Measurements from ENCODE around the gene ANG. TPM values are rescaled to one million over a fixed set of nuclear protein-coding genes. Genes with fewer than 3 reads are reported as not detected.
"Not testable (repeated sequence)": the region's sequence is repeated elsewhere in the genome, so short reads cannot be mapped to it uniquely, and the experiment has no call there.

The ANG gene
- total RNA-seq, 1 donor from 2014 or later = 4.2 TPM

GRCh38 chr14:20732979-20733635, 44.5 kb downstream of the ANG start:
- Histone ChIP-seq H3K27ac (no peak overlapping the region), H3K4me1 (no peaks in the 10 kb centered on the region), H3K36me3 (no peaks in the 10 kb centered on the region), H3K9me3 (no peaks in the 10 kb centered on the region), H3K4me3 (no peak overlapping the region), H3K27me3 (no peaks in the 10 kb centered on the region)
- TF ChIP-seq, protein P1, sequence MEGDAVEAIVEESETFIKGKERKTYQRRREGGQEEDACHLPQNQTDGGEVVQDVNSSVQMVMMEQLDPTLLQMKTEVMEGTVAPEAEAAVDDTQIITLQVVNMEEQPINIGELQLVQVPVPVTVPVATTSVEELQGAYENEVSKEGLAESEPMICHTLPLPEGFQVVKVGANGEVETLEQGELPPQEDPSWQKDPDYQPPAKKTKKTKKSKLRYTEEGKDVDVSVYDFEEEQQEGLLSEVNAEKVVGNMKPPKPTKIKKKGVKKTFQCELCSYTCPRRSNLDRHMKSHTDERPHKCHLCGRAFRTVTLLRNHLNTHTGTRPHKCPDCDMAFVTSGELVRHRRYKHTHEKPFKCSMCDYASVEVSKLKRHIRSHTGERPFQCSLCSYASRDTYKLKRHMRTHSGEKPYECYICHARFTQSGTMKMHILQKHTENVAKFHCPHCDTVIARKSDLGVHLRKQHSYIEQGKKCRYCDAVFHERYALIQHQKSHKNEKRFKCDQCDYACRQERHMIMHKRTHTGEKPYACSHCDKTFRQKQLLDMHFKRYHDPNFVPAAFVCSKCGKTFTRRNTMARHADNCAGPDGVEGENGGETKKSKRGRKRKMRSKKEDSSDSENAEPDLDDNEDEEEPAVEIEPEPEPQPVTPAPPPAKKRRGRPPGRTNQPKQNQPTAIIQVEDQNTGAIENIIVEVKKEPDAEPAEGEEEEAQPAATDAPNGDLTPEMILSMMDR (IDR thresholded peaks at IDR 0.05) = no peak
- DNase-seq (ENCODE audit: low spot score in 2 of 2) = no peak
- intact Hi-C loops (cut with DNase I) = no loop called here

DNA sequence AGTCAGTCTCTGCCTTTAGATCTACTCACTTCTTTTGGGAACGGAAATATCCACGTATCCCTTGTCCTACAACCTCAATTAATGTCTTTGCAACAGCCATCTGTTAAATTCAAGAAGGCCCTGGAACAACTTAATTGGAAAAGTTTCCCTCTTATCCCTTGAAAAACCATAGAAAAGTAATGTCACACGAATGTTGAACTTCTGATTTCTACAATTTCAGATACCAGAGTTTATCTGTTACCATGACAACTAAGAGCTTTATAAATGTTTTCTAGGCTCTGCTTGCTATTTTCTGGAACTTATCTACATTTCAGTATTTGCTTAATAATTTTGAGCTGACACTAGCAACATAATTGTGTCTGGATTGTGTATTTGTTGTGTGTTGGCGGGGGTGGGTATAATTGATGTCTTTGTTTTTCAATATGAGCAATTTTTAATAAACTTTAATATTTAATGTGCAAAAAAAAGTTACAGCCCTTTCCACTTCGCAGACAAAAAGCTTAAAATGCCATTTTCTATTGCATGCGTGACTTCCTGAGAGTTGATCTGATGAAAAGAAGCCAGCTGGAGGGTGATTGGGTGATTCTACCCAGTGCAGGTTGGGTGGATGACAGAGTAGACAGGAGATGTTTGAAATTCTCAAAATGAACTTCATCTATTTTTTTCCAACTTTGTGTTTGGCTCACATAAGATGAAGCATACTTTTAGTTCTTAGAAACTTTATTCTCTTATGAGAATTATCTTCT, 45.3 kb downstream of the ANG start:
- Histone ChIP-seq H3K9me3 (no peaks in the 10 kb centered on the region), H3K4me3 (no peak overlapping the region), H3K36me3 (no peaks in the 10 kb centered on the region), H3K27me3 (no peaks in the 10 kb centered on the region), H3K27ac (no peak overlapping the region), H3K4me1 (no peaks in the 10 kb centered on the region)
- DNase-seq (ENCODE audit: low spot score in 2 of 2) = no peak
- intact Hi-C loops (cut with DNase I) = no loop called here
- TF ChIP-seq, protein P1 (IDR thresholded peaks at IDR 0.05) = no peak

- H3K27me3 ChIP-seq = no peaks in the 10 kb centered on the region
- intact Hi-C loops (cut with DNase I) = no loop called here
These were observed 45.9 kb downstream of the ANG start for GRCh38 chr14:20734430-20734806.

DNA sequence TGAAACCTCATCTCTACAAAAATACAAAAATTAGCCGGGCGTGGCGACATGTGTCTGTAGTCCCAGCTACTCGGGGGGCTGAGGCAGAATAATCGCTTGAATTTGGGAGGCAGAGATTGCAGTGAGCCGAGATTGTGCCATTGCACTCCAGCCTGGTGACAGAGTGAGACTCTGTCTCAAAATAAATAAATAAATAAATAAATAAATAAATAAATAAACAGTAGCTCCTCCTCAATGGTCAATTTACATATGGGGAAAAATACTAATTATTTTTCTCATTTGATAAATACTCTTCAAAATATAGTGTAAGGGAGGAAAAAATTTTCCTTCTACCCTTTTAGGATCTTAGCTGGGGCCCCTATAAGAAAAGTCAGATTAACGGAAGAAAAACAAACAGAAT, 49.7 kb downstream of the ANG start:
- intact Hi-C loops (cut with DNase I); H3K9me3 ChIP-seq; H3K27me3 ChIP-seq; H3K4me3 ChIP-seq; H3K4me1 ChIP-seq; H3K36me3 ChIP-seq; DNase-seq (ENCODE audit: low spot score in 2 of 2); H3K27ac ChIP-seq: not testable (repeated sequence)

More at GRCh38 chr14:20734430-20734806, 45.9 kb downstream of the ANG start:
- H3K4me3 ChIP-seq = no peak overlapping the region
- H3K27ac ChIP-seq = no peak overlapping the region
- DNase-seq (ENCODE audit: low spot score in 2 of 2) = no peak
- no peaks in the 10 kb centered on the region for H3K4me1 ChIP-seq
- TF ChIP-seq, protein P1 (IDR thresholded peaks at IDR 0.05) = no peak
- no peaks in the 10 kb centered on the region for H3K9me3 ChIP-seq
- H3K36me3 ChIP-seq = no peaks in the 10 kb centered on the region

DNA sequence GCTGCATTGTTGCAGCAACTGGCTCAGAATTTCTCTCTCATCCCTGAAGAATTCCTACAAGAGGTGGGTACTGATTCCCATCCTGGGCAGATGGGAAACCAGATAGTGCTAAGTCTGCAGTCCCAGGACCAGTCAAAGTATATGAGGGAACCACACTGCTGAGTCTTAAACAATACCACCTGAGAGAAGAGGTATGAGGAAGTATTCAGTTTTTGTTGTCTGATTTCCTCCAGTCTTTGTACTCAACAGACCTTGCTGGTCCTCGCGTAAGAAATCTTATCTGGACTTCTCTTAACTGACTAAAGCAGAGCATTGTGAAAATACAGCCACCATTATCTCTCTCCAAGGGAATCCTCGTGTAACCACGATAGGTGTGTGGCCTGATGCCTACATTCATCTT, 53.6 kb downstream of the ANG start:
- Histone ChIP-seq H3K36me3 (no peaks in the 10 kb centered on the region), H3K27ac (no peak overlapping the region), H3K4me3 (no peak overlapping the region), H3K4me1 (no peaks in the 10 kb centered on the region), H3K9me3 (no peaks in the 10 kb centered on the region), H3K27me3 (no peaks in the 10 kb centered on the region)
- TF ChIP-seq, protein P1 (IDR thresholded peaks at IDR 0.05) = no peak
- intact Hi-C loops (cut with DNase I) = no loop called here
- DNase-seq (ENCODE audit: low spot score in 2 of 2) = no peak

- H3K36me3 ChIP-seq = no peaks in the 10 kb centered on the region
- H3K27me3 ChIP-seq = no peaks in the 10 kb centered on the region
- no peak overlapping the region for H3K27ac ChIP-seq
- TF ChIP-seq, protein P1 (IDR thresholded peaks at IDR 0.05) = no peak
- intact Hi-C loops (cut with DNase I) = no loop called here
- no peak overlapping the region for H3K4me3 ChIP-seq
- DNase-seq (ENCODE audit: low spot score in 2 of 2) = no peak
- H3K9me3 ChIP-seq = no peaks in the 10 kb centered on the region
- no peaks in the 10 kb centered on the region for H3K4me1 ChIP-seq
These were observed 55.0 kb downstream of the ANG start for GRCh38 chr14:20743556-20743955.
